ENCODE data around the gene TNFRSF8.

TNFRSF8 gene

GRCh38 chr1:12047120-12047876 lies 15.8 kb upstream of the TNFRSF8 start:
- in situ Hi-C loops (cut with MboI; ENCODE audit: low sequenced_read_pairs) = no loop called here
- H3K4me3 ChIP-seq = no peak overlapping the region
- no peaks in the 10 kb centered on the region for H3K36me3 ChIP-seq (replicated peaks)
- no peaks in the 10 kb centered on the region for H3K4me1 ChIP-seq
- no peaks in the 10 kb centered on the region for H3K27me3 ChIP-seq (ENCODE audit: low read depth)
- DNase-seq (ENCODE audit: low spot score in 2 of 2) = no peak
- no peaks in the 10 kb centered on the region for H3K9me3 ChIP-seq

- DNase-seq (ENCODE audit: low spot score in 2 of 2) = no peak
- H3K9me3 ChIP-seq = no peaks in the 10 kb centered on the region
- H3K4me1 ChIP-seq = no peaks in the 10 kb centered on the region
- in situ Hi-C loops (cut with MboI; ENCODE audit: low sequenced_read_pairs) = no loop called here
- no peak overlapping the region for H3K4me3 ChIP-seq
- H3K36me3 ChIP-seq (replicated peaks) = no peaks in the 10 kb centered on the region
- H3K27me3 ChIP-seq (ENCODE audit: low read depth) = no peaks in the 10 kb centered on the region
Measured at GRCh38 chr1:12048372-12048771, 14.7 kb upstream of the TNFRSF8 start.

- no peak overlapping the region for H3K4me3 ChIP-seq
- DNase-seq (ENCODE audit: low spot score in 2 of 2) = no peak
- H3K27me3 ChIP-seq (ENCODE audit: low read depth) = no peaks in the 10 kb centered on the region
- H3K36me3 ChIP-seq (replicated peaks) = no peaks in the 10 kb centered on the region
- no peaks in the 10 kb centered on the region for H3K9me3 ChIP-seq
- in situ Hi-C loops (cut with MboI; ENCODE audit: low sequenced_read_pairs) = no loop called here
- no peaks in the 10 kb centered on the region for H3K4me1 ChIP-seq
Measured at GRCh38 chr1:12049616-12050015, 13.5 kb upstream of the TNFRSF8 start.

- Histone ChIP-seq H3K4me3 (no peak overlapping the region), H3K27me3 (ENCODE audit: low read depth) (no peaks in the 10 kb centered on the region), H3K4me1 (no peaks in the 10 kb centered on the region), H3K36me3 (replicated peaks) (no peaks in the 10 kb centered on the region), H3K9me3 (no peaks in the 10 kb centered on the region)
- in situ Hi-C loops (cut with MboI; ENCODE audit: low sequenced_read_pairs) = no loop called here
- DNase-seq (ENCODE audit: low spot score in 2 of 2) = no peak
Measured at GRCh38 chr1:12051361-12051760, 11.7 kb upstream of the TNFRSF8 start.

GRCh38 chr1:12052008-12052573 lies 11.0 kb upstream of the TNFRSF8 start:
- no peak for DNase-seq (ENCODE audit: low spot score in 2 of 2)
- Histone ChIP-seq H3K27me3 (ENCODE audit: low read depth) (no peaks in the 10 kb centered on the region), H3K4me1 (no peaks in the 10 kb centered on the region), H3K36me3 (replicated peaks) (no peaks in the 10 kb centered on the region), H3K9me3 (no peaks in the 10 kb centered on the region), H3K4me3 (no peak overlapping the region)
- in situ Hi-C loops (cut with MboI; ENCODE audit: low sequenced_read_pairs) = no loop called here

- no peaks in the 10 kb centered on the region for H3K36me3 ChIP-seq (replicated peaks)
- no peaks in the 10 kb centered on the region for H3K9me3 ChIP-seq
- H3K27me3 ChIP-seq (ENCODE audit: low read depth) = no peaks in the 10 kb centered on the region
- no peak for DNase-seq (ENCODE audit: low spot score in 2 of 2)
- no peak overlapping the region for H3K4me3 ChIP-seq
- in situ Hi-C loops (cut with MboI; ENCODE audit: low sequenced_read_pairs) = no loop called here
- no peaks in the 10 kb centered on the region for H3K4me1 ChIP-seq
Measured at GRCh38 chr1:12052997-12053686, 10.0 kb upstream of the TNFRSF8 start.

- in situ Hi-C loops (cut with MboI; ENCODE audit: low sequenced_read_pairs) = no loop called here
- no peak for DNase-seq (ENCODE audit: low spot score in 2 of 2)
- Histone ChIP-seq H3K27me3 (ENCODE audit: low read depth) (no peaks in the 10 kb centered on the region), H3K4me3 (no peak overlapping the region), H3K4me1 (no peaks in the 10 kb centered on the region), H3K9me3 (no peaks in the 10 kb centered on the region), H3K36me3 (replicated peaks) (no peaks in the 10 kb centered on the region)
Measured at GRCh38 chr1:12053752-12054548, 9.2 kb upstream of the TNFRSF8 start.

- H3K4me3 ChIP-seq = no peak overlapping the region
- H3K36me3 ChIP-seq (replicated peaks) = no peaks in the 10 kb centered on the region
- H3K4me1 ChIP-seq = no peaks in the 10 kb centered on the region
- H3K27me3 ChIP-seq (ENCODE audit: low read depth) = 0 out of 2 replicates have a peak, but pooled peaks cover 3% of the 10 kb centered on the region
- DNase-seq (ENCODE audit: low spot score in 2 of 2) = no peak
- in situ Hi-C loops (cut with MboI; ENCODE audit: low sequenced_read_pairs) = no loop called here
- H3K9me3 ChIP-seq = no peaks in the 10 kb centered on the region
Measured at GRCh38 chr1:12055259-12055658, 7.8 kb upstream of the TNFRSF8 start.

GRCh38 chr1:12056331-12056841 lies 6.7 kb upstream of the TNFRSF8 start:
- Histone ChIP-seq H3K4me1 (no peaks in the 10 kb centered on the region), H3K4me3 (no peak overlapping the region), H3K36me3 (replicated peaks) (no peaks in the 10 kb centered on the region), H3K9me3 (0 out of 2 replicates have a peak, but pooled peaks cover 2% of the 10 kb centered on the region), H3K27me3 (ENCODE audit: low read depth) (peaks cover 4% of the 10 kb centered on the region; the same call in 1 of the 2 replicates)
- in situ Hi-C loops (cut with MboI; ENCODE audit: low sequenced_read_pairs) = no loop called here
- no peak for DNase-seq (ENCODE audit: low spot score in 2 of 2)

GRCh38 chr1:12057382-12057781 lies 5.7 kb upstream of the TNFRSF8 start:
- peaks cover 8% of the 10 kb centered on the region; the same call in 1 of the 2 replicates for H3K27me3 ChIP-seq (ENCODE audit: low read depth)
- in situ Hi-C loops (cut with MboI; ENCODE audit: low sequenced_read_pairs) = no loop called here
- DNase-seq (ENCODE audit: low spot score in 2 of 2) = no peak
- no peak overlapping the region for H3K4me3 ChIP-seq
- H3K9me3 ChIP-seq = 0 out of 2 replicates have a peak, but pooled peaks cover 2% of the 10 kb centered on the region
- H3K36me3 ChIP-seq (replicated peaks) = no peaks in the 10 kb centered on the region
- H3K4me1 ChIP-seq = no peaks in the 10 kb centered on the region

GRCh38 chr1:12057940-12058687 lies 5.0 kb upstream of the TNFRSF8 start:
- 0 out of 2 replicates have a peak, but pooled peaks cover 2% of the 10 kb centered on the region for H3K9me3 ChIP-seq
- H3K27me3 ChIP-seq (ENCODE audit: low read depth) = peaks cover 12% of the 10 kb centered on the region
- no peaks in the 10 kb centered on the region for H3K4me1 ChIP-seq
- H3K4me3 ChIP-seq = no peak overlapping the region
- no peak for DNase-seq (ENCODE audit: low spot score in 2 of 2)
- in situ Hi-C loops (cut with MboI; ENCODE audit: low sequenced_read_pairs) = no loop called here
- H3K36me3 ChIP-seq (replicated peaks) = no peaks in the 10 kb centered on the region

- H3K4me3 ChIP-seq = no peak overlapping the region
- no peak for DNase-seq (ENCODE audit: low spot score in 2 of 2)
- no peaks in the 10 kb centered on the region for H3K4me1 ChIP-seq
- H3K9me3 ChIP-seq = 0 out of 2 replicates have a peak, but pooled peaks cover 2% of the 10 kb centered on the region
- H3K36me3 ChIP-seq (replicated peaks) = no peaks in the 10 kb centered on the region
- H3K27me3 ChIP-seq (ENCODE audit: low read depth) = peaks cover 23% of the 10 kb centered on the region
- in situ Hi-C loops (cut with MboI; ENCODE audit: low sequenced_read_pairs) = no loop called here
Measured at GRCh38 chr1:12059226-12059625, 3.9 kb upstream of the TNFRSF8 start.
